Tibial nerve (tissue), 4 donors: ENCODE measurements around the gene CCDC182. TPM values are rescaled to one million over a fixed set of nuclear protein-coding genes. Genes with fewer than 3 reads are reported as not detected.

Experiments
- DNase-seq, 2 donors: peaks; one replicate each; pipeline ENCODE4 v3.0.0-alpha.2; 2019; ENCODE audit warnings: low spot score in 2 of 2
- H3K27ac ChIP-seq, 4 donors: fragments of 200-600 bp; sonication (generic) in 3 of 4; one replicate each; pipeline ENCODE4 v1.5.1; 2017 to 2019; ENCODE audit warnings: mild to moderate bottlenecking in 1 of 4
- H3K27me3 ChIP-seq, 2 donors: fragments of 200-600 bp; sonication (generic) in 1 of 2; one replicate each; pipeline versions ENCODE4 v1.5.1 to v1.6.0; 2017 to 2019
- H3K36me3 ChIP-seq, 3 donors: fragments of 200-600 bp; sonication (generic); one replicate each; pipeline ENCODE4 v1.5.1; 2018 to 2019
- H3K4me1 ChIP-seq, 4 donors: fragments of 200-600 bp; sonication (generic) in 3 of 4; one replicate each; pipeline ENCODE4 v1.5.1; 2017 to 2019
- H3K4me3 ChIP-seq, 4 donors: fragments of 200-600 bp; sonication (generic) in 3 of 4; one replicate each; pipeline ENCODE4 v1.5.1; 2017 to 2019; ENCODE audit warnings: mild to moderate bottlenecking in 1 of 4, moderate library complexity in 1 of 4
- H3K9me3 ChIP-seq, 4 donors: fragments of 200-600 bp; sonication (generic) in 3 of 4; one replicate each; pipeline ENCODE4 v1.5.1; 2017 to 2019
- CTCF ChIP-seq, 5 experiments: fragments of 200-600 bp in 3 of 5; fragments of 450-650 bp in 2 of 5; sonication (generic) in 3 of 5; IDR thresholded peaks; one replicate each; pipeline ENCODE4 v1.5.1; 2016 to 2019; ENCODE audit warnings: antibody characterized with exemption in 5 of 5, mild to moderate bottlenecking in 3 of 5, moderate library complexity in 2 of 5
- EP300 ChIP-seq, 2 donors: sonication (generic); formaldehyde crosslinking; IDR thresholded peaks; one replicate each; pipeline ENCODE4 v1.6.1; 2017; ENCODE audit warnings: antibody characterized with exemption in 2 of 2, mild to moderate bottlenecking in 1 of 2
- POLR2A ChIP-seq, 2 donors: fragments of 450-650 bp; IDR thresholded peaks; one replicate each; pipeline ENCODE4 v1.6.1; 2017; ENCODE audit warnings: antibody characterized with exemption in 2 of 2, mild to moderate bottlenecking in 2 of 2, moderate library complexity in 2 of 2
- WGBS, 2 donors: methylation state at CpG; one replicate each; pipeline ENCODE4 v1.1.5; 2018; 5-methylcytosine and 5-hydroxymethylcytosine counted together
- total RNA-seq, 4 donors: library from RNA; depleted of rRNA; stranded (reverse); fragments of >200 nt; gene quantifications; one replicate each; pipeline ENCODE4 v1.1.0, GENCODE V29; 2016

The CCDC182 gene
- total RNA-seq, 4 donors from 2014 or later: not detected

DNA sequence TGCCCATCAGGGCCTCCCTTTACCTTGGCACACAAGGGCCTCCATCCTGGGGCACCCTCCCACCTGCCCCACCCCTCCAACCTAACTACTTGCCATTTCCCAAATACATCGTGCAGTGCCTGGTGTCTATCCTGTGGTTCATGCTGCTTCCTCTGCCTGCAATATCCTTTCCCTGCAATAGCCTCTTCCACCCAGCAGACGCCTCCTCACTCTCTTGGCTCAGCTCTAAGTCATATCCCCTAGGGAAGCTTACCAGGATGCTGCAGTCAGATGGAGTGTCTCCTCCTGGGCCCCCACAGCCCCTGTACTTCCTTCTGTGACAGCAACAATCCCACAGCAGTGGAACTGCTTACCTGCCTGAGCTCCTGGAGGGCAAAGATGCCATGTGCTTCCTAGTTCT lies 36.7 kb downstream of the CCDC182 start:
- Histone ChIP-seq H3K36me3 (no peaks in the 10 kb centered on the region), H3K9me3 (no peaks in the 10 kb centered on the region), H3K27ac (no peak overlapping the region), H3K4me3 (no peak overlapping the region), H3K4me1 (no peaks in the 10 kb centered on the region), H3K27me3 (peaks cover 0 to 22% of the 10 kb centered on the region in 2 donors)
- DNase-seq: no peak
- 35 to 44% methylated on average over 2 of the region's 2 CpGs for WGBS, 2 donors
- no peak for TF ChIP-seq POLR2A (IDR thresholded peaks at IDR 0.05)
- no peak for TF ChIP-seq EP300 (IDR thresholded peaks at IDR 0.05)
- no peak for TF ChIP-seq CTCF (IDR thresholded peaks at IDR 0.05)

GRCh38 chr17:57707892-57708291 lies 37.2 kb downstream of the CCDC182 start:
- 4 to 29% methylated on average over 6 of the region's 6 CpGs for WGBS, 2 donors
- DNase-seq: no peak

GRCh38 chr17:57706761-57707160 lies 38.3 kb downstream of the CCDC182 start:
- TF ChIP-seq EP300 (IDR thresholded peaks at IDR 0.05) (no peak), POLR2A (IDR thresholded peaks at IDR 0.05) (no peak), CTCF (IDR thresholded peaks at IDR 0.05) (no peak)
- no peaks in the 10 kb centered on the region for H3K4me1 ChIP-seq
- no peaks in the 10 kb centered on the region for H3K36me3 ChIP-seq
- 72 to 82% methylated on average over 9 of the region's 9 CpGs for whole genome bisulfite sequencing, 2 donors
- peaks cover 0 to 11% of the 10 kb centered on the region in 2 donors for H3K27me3 ChIP-seq
- no peak overlapping the region for H3K27ac ChIP-seq
- H3K9me3 ChIP-seq: no peaks in the 10 kb centered on the region
- DNase-seq: no peak
- H3K4me3 ChIP-seq: no peak overlapping the region

More at GRCh38 chr17:57707892-57708291, 37.2 kb downstream of the CCDC182 start:
- Histone ChIP-seq H3K36me3 (no peaks in the 10 kb centered on the region), H3K4me3 (no peak overlapping the region), H3K27me3 (peaks cover 0 to 17% of the 10 kb centered on the region in 2 donors), H3K4me1 (no peaks in the 10 kb centered on the region), H3K9me3 (no peaks in the 10 kb centered on the region), H3K27ac (no peak overlapping the region)
- TF ChIP-seq POLR2A (IDR thresholded peaks at IDR 0.05) (no peak), CTCF (IDR thresholded peaks at IDR 0.05) (no peak), EP300 (IDR thresholded peaks at IDR 0.05) (no peak)

- DNase-seq: no peak
- no peak for TF ChIP-seq EP300 (IDR thresholded peaks at IDR 0.05)
- TF ChIP-seq POLR2A (IDR thresholded peaks at IDR 0.05): no peak
- no peak for TF ChIP-seq CTCF (IDR thresholded peaks at IDR 0.05)
- 51 to 57% methylated on average over 12 of the region's 12 CpGs for WGBS, 2 donors
- Histone ChIP-seq H3K4me1 (no peaks in the 10 kb centered on the region), H3K27me3 (peaks cover 0 to 5% of the 10 kb centered on the region in 2 donors), H3K36me3 (no peaks in the 10 kb centered on the region), H3K27ac (no peak overlapping the region), H3K9me3 (no peaks in the 10 kb centered on the region), H3K4me3 (no peak overlapping the region)
These were observed 39.0 kb downstream of the CCDC182 start for GRCh38 chr17:57705921-57706695.

DNA sequence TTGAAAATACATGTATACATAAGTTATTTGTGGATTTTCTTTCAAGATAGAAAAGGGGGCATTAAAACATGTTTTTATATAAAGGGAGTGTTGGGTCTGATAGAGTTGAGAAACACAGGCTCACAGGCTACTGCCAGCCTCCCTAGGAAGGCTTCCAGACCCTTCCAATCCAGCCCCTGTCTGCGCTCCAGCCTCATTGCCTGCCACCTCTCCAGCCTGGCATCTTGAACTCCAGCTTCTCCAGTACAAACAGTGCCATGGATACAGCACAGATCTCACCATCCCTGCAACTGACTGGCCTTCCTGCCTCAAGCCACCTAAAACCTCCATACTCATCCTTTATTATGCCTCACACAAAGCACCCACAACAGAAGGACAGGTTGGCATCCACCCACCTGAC lies 40.7 kb downstream of the CCDC182 start:
- H3K27ac ChIP-seq: no peak overlapping the region
- H3K27me3 ChIP-seq: peaks cover 0 to 9% of the 10 kb centered on the region in 2 donors
- no peak for DNase-seq
- H3K4me3 ChIP-seq: no peak overlapping the region
- H3K9me3 ChIP-seq: no peaks in the 10 kb centered on the region
- H3K36me3 ChIP-seq: no peaks in the 10 kb centered on the region
- 91 to 100% methylated on average over 1 of the region's 1 CpG for WGBS, 2 donors
- no peak for TF ChIP-seq POLR2A (IDR thresholded peaks at IDR 0.05)
- TF ChIP-seq CTCF (IDR thresholded peaks at IDR 0.05): no peak
- no peak for TF ChIP-seq EP300 (IDR thresholded peaks at IDR 0.05)
- H3K4me1 ChIP-seq: no peaks in the 10 kb centered on the region
